GM20431 (cell line): ENCODE measurements around the gene EN2.

ENCODE experiments used
- in situ Hi-C: fragments of 300-500 bp; cut with MseI, MboI; formaldehyde crosslinking; loops from one replicate; pipeline ENCODE4 v1.15.0; 2020; ENCODE audit warnings: low sequenced_read_pairs; ENCODE audit not compliant: unreplicated experiment

EN2 gene

DNA sequence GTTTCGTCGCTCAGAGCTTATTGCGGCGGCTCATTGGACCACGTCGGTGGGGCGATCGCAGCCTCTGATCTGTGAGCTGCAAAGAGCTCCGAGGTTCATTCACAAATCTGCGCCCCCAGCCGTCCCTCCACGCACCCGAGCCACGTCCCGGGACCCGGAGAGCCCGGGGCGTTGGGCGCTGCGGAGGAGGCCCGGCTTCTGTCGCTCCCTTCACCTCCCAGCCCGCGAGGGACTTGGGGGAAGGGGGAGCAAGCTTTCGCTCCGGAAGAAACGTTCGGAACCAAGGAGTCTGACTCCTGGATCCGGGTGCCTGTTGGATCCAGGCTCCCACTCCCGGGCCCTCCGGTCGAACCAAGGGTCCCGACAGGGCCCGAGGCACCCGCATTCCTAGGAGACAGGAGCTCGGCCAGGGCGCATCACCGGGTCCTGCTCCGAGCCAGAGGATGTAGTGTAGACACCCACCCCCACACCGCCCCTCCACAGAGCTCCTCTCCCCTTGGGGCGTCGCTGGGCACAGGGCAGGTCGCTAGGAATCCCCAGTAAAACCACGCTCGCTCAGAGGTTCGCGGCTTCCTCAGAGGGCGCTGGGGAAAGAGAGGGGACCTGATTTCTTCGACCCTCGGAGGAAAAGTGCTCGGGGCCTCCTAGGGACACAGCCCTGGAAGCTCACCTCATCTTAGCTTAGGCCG, 7.9 kb upstream of the EN2 start:
- in situ Hi-C loops, result no loop called here

DNA sequence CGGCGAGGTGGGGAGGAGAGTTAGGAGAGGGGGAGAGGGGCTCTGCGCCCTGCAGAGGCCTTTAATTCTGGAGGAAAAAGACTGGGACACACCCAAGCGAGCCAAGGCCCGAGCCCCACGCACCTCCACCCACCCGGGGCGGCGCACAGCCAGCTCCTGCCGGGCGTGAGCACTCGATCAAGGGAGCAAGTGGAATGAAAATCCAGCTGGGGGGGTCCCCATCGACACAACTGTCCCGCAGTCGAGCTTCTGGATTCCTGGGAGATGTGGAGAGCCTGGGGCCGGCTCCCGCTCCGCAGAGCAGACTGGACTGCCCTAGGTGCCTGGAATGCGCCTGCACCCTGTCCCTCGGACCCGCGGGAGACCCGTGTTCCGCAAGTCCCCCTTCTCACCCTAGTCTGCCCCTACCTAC, 7.4 kb upstream of the EN2 start:
- in situ Hi-C loops, result no loop called here

DNA sequence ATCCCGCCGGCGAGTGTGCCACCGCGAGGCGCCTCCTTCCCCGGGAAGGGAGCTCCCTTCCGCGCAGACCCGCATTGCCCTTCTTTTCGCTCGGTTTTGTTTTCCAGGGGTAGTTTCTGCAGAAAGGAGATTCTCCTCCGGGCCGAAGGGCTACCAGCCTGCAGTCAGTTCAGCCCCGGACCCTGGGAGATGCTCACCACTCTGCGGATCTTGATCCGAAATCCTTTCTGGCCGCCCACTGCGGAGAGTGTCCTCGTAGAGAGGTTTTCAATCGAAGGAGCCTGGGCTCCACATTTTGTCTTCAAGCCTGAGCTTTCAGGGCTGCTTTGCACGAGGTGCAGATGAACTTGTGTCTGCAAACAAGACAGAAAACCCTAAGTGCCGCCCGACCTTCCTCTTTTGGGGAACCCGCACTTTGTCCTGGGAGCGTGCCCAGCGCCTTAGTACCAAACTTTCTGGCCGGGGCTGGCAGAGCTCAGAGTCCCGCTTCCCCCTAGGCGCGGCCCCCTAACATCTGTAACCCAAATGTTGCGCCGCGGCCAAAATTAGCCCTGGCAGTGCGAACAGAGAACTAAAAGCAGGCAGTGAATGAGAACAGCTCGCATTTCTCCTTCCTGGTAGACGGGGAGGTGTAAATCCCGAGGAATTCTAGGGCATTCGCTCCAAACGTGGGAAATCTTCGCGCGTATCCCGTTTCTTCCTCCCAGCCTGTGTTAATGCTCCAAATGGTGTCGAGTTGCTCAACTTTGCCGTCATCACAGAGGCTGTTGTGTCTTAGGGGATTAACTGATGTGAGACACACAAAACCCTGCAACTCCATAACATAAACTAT, 6.7 kb upstream of the EN2 start:
- in situ Hi-C loops, result no loop called here

DNA sequence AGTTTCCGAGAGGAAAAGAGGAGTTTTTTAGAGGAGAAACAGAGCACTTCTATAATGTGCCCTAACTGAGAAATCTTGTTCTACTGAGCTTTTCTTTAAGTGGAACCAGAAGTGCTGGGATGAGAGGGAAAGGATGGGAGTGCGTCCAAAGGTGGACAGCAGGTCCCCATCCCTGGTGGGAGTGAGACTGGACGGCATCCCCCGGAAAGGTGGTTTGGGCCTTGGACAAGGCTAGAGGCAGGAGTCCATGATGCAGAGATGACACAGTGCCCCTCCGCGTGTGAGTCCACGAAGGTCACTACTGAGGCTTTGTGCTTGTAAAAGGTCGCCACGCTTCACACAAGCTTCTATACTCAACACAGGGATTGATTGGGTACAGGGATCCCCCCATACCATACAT, 6.1 kb upstream of the EN2 start:
- in situ Hi-C loops, result no loop called here

DNA sequence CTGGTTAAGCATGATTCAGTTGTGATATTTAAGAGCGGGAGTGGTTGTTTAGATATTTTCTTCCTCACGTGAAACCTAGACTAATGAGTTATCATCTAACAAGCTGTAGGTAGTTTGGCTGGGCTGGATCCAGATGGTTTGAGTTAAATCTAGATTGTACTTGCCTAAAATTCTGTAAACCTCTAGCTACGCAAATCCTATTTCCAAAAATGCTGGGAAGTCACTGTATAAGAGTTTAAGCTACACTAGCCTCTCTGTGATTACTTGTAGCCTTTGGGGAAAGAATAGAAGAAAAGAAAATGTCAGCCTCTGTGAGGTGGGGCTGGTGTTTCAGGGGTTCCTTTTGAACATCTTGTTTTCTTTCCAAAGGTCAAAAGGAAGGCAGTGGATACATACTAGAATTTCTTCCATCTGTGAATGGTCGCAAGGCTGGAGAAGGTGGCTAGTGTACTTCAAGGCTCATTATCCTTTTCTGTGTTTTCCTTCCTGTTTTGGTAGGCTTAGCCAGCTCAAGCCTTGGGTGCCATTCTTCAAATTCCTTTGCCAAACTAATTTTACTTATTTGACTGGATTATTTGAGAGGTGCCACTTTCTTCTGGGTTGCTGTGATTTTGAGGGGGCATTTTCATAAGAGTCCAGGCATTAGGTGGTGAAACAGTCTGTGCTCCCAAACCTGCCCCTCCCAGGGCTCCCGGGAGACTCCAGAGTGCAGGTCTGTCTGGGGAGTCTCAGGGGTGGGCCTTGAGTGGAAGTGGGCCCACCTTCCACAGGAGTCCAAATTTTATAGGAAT, 5.2 kb upstream of the EN2 start:
- in situ Hi-C loops, result no loop called here

DNA sequence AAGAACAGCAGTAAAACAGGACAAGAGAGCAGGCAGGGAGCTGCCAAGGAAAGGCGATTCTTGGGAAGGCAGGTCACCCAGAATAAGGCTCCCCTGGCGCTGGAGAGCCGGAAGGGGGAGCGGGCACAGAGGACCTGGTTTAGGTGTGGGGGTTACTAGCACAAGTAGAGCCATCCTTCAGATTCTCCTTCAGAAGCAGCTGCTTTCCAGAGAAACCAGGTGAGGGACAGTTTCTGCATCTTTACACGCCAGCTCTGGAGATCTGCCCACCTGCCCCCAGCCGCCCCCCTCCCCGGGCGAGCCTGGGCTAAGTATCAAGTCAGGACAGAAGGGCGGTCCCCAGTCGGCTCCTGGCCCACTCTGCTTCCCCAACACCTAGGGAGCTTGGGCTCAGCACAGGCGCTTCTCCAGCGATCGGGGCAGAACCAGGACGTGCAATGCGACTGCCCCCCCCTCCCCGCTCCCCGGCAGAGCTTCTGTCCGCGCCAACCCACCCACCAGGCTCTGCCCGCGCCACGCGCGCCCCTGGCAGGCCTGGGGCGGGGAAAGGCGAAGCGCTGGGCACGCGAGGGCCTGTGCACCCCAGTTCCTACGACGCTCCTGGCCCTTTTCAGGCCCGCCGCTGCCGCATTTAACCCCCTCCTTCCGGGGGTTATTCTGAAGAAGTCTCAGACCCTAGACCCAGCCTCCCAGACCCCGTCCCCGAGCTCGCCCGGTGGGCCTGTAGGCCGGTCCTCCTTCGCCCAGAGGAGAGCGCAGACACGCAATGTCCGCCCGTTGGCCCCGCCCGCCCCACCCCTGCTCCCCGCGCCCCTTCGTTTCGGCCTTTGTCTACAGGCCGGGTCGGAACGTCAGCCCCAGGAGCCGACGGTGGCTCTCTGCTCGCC, 4.4 kb upstream of the EN2 start:
- in situ Hi-C loops, result no loop called here

DNA sequence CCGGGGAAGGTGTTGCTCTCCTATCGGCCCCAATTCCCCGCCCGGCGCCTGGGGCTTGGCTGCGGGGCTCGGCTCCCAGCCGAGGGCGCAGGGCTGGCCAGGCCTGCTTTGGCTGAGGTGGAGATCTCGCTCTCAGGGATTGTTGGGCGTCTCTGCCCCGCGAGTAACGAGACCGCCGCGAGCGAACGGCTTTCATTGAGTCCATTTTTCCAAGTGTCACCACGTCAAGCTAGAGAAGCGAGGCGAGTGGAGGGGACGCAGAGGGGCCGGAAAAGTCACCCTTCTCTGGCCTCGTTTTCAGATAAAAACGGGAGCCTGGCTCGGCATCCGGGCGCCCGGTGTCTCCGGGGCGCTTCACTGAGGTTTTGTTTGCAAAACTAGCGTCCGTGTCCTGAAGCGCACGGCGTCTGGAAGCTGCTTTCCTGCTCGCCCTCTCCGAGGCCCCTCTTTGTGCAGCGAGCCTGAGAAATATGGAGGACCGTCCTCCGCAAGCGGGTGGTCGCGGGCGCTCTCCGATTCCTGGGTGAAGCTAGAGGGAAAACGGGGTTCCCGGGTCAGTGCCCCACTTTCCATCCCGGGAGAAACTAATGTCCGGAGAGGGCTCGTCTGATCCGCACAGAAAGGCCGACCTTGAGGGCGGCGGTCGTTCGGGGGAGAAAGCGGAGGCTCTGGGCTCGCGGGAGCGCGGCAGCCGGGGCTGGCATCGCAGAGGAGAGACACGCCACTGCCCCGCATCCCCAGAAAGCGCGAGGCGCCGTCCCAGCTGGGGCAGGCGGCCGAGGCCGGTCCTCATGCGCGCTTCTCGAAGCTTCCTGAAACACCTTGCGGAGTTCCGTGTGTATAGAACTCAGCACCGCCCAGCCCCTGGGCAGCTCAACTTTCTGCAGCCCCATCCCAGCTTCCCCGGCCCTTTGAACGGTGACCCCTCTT, 3.5 kb upstream of the EN2 start:
- in situ Hi-C loops, result no loop called here

DNA sequence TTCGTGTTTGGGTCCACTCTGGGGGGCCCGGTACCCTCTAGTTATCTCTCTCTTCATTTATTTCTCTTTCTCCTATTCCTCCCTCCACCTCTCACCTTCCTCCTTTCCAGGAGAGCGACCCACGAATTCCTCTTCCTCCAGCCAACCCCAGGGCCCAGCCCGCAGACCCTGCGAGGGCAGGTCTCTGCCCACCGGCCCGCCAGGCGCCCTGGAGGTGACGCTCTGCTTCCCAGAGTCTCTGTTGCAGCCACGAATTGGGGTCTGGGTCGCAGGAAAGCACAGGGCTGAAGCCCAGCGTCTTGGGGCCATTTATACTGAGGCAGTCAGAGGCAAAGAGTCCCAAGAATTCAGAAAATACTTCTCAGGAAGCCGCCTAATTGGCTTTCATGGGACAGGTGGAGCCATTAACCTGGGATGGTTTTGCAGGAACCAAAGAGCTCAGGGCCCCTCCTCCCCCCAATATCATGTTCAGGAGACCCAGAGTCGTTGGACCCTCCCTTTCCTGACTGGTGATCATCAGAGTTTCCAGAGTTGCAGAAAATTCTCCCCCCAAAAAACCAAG, 2.7 kb upstream of the EN2 start:
- in situ Hi-C loops, result no loop called here

DNA sequence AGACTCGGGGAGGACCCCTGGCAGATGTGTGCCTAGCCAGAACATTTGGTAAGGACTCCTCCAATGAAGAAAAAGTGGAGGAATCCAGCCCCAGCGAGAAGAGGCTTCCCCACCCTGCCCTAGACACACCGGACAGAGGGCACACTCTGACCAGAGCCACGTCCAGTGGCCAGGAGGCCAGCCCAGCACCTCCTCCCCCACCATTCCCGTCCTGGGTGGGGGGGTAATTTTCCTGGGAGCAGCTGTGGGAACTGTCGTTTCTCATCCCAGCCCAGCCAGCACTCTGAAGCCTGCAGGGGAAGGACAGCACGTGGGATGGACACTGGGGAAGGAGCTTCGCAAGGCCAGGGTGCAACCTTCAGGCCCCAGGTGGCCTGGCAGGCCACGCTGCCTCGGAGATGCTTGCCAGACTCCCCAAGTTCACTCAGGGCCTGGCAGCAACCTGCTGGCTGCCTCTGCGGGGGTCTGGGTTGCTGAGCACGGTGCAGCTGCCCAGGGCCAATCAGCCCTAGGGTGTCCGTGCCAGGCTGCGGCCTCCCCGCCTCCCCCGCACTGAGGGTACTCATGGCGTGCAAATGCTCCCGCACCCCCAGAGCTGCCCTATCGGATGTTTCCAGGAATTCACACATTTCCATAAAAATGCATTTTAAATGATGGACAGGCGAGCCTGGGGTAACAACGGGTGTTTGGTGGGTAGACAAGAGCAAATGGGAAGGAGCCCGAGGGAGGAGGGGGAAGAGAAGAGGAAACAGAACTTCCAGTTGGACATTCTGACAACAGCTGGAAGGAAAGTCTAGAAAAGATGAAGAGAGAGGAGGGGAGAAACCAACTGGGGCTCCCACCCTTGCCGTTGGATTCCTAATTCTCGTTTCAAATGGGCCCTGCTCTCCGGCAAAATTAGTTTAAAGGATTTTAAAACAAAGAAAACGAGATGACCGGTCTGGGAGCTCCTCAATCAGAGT, 1.9 kb upstream of the EN2 start:
- in situ Hi-C loops, result no loop called here

DNA sequence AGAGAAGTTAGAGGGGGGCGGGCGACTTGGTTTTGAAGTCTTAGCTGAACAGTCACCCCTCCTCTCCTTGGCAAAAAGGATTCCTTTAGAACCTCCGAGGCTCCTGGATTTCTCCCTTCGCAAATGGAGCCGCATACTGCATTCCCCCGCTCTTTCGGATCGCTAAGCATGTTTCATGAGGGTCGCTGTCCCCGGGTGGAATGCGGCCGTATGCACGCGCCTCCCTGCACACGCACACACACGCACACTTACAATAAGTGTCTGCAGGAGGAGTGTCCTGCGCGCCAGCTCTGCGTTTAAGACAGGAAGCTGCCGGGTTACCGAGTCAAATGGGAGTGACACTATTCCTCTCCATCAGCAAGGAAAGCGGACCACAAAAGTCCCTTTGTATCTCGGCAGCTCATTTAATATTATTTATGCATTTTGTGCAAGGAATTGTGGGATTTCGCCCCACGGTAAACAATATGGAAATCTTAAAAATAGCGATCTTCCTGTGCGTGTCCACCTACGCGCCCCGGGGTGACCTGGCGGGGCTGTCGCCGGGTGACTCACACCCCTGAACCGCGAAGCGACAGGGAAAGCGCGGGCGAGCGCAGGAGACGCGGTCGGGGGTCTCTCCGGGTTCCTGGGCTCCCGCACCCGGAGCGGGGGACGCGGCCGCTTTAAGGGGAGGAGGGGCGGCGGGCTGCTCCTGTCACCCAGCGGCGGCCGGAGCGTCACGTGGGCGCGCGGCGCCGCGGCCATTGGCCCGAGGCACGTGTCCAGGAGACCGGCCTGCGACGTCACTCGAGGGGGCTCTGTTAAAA, 988 bp upstream of the EN2 start:
- in situ Hi-C loops, result no loop called here

DNA sequence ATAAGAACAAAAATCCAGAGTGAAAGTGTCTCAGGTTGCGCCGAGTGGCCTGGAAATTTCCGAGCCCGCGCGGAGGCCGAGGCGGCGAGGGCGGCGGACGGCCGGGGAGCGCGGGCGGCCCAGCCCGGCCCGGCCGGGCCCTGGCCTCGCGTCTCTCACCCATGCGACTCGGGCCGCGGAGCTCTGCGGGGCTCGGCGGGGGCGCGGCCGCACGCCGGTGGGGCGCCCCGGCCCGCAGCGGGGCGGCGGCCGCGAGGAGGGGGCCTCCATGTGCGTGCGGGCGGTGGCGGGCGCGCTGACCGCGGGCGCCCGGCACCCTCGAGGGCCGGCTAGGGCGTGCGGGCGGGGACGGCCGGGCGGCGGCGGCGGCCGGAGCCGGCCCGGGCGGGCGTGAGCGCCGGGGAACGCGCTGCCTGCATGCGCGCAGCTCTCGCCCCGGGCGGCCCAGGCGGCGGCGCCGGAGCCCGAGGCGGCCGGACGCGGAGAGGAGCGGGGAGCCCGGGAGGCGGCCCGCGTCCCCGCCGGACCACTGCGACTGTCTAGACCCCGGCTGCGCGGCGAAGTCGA, 302 bp upstream of the EN2 start:
- in situ Hi-C loops, result no loop called here

DNA sequence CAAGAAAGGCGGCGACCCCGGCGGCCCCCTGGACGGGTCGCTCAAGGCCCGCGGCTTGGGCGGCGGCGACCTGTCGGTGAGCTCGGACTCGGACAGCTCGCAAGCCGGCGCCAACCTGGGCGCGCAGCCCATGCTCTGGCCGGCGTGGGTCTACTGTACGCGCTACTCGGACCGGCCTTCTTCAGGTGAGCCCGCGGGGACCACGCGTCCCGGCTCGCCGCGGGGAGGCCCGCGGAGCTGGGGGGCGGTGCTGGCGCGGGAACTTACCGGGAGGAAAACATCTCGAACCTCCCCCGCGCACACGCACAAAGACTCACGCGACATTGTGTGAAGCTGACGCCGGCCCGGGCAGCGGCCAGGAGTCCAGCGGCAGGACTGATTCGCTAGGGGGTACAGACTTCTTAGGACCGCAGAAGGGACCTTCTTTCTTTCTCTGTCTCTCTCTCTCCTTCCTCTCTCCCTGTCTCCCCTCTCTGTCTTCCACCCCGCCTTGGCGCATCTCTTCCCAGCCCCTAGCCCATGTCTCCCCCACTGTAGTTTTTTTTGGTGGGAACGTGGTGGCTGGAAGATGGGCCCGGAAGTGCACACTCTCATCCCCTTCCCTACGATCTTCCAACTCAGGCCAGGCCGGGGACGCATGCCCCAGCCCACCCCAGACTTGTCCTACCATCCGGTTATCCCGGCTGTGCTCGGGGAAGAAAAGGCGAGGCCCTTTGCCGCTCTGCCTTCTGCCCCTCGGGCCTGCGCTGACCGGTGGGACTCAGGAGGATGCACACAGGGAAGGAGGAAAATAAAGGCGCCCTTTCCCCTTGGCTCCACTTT, 1.2 kb downstream of the EN2 start:
- in situ Hi-C loops, result no loop called here

DNA sequence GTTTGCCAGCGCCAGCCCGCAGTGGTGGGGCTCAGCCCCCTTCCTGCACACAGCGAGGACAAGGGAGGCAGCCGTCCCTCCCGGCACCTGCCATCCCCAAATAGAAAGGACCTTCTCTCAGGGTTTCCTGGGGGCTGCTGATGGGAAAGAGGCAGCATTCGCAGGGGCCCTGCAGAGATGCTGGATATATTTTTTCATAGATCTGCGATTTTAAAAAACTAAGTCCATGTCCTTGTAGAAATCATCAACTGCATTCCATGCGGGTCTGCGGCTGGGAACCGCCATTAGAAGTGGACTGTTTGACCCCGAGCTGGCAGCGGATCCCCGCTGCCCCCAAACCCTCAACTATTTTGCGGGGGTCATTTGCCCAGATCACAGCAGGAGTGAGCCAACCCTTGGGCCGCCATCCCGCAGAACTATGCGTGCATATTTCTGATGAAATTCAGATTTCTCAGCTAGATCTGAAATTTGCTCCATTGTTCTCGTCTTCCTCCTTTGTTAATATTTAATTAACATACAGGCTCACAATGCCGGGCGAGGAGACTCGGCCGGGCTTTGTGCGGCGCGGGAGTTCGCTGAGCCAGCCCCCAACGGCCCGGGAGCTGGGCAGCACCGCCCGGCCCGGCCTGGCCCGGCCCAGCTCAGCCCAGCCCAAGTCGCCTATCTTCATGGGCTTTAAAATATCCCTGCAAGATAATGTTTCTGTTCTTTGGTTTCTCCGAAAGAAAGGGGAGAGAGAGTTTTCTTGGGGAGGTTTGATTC, 2.0 kb downstream of the EN2 start:
- in situ Hi-C loops, result no loop called here

DNA sequence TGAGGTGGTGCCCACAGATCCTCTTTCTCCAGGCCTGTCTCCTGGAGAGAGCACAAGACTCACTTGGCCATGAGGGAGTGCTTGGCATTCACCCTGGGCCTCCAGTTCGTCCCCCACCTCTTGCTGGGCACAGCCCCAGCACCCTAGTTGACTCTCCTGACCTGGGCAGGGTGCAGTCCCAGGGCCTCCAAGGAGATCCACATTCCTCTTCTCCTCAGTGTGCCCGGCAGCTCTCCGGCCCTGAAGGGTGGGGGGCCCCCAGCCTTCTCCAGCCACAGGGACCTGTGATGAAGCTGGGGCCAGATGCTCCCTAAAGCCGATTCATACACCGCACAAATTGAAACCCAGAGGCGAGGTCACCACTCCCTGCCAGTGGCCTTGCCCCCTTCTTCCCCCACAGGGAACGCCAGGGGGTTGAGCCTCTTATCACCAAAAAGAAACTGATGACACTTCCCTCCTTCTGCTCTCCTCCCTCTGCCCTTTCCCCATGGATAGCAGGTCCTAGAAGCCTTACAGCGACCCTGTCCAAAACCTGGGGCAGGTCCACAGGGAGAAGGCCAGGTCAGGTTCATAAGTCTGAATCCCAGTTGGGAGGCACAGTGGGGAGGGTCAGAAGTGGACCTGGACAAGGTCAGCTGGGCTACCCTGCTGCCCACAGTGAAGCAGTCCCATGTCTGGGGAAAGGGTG, 3.1 kb downstream of the EN2 start:
- in situ Hi-C loops, result no loop called here
